DND-41 (cell line): ENCODE measurements around the gene R3HCC1L.

ENCODE experiments used
- ATAC-seq: fragments of 200-7000 bp; cut with Tn5 transposase; 3 replicates; pipeline ENCODE4 v1.9.1; 2021; ENCODE audit warnings: low read depth; ENCODE audit not compliant: insufficient read depth
- DNase-seq: peaks from one replicate; pipeline ENCODE4 v3.0.0-alpha.2; 2020
- H2AFZ ChIP-seq: 2 replicates; pipeline ENCODE4 v1.6.0; 2012; ENCODE audit warnings: low read depth, low read length
- H3K27ac ChIP-seq: 2 replicates; pipeline ENCODE4 v1.5.1; 2012; ENCODE audit warnings: low read length, inconsistent platforms
- H3K27me3 ChIP-seq: fragments of 200-600 bp; sonication (generic); 2 replicates; pipeline ENCODE4 v1.6.0; 2012; ENCODE audit warnings: low read length, mild to moderate bottlenecking, inconsistent platforms; ENCODE audit not compliant: insufficient read depth, poor library complexity
- H3K36me3 ChIP-seq: 2 replicates; pipeline ENCODE4 v1.5.1; 2012; ENCODE audit warnings: low read length, inconsistent platforms; ENCODE audit not compliant: insufficient read depth
- H3K4me1 ChIP-seq: 2 replicates; pipeline ENCODE4 v1.5.1; 2012; ENCODE audit warnings: mild to moderate bottlenecking, low read length; ENCODE audit not compliant: insufficient read depth
- H3K4me2 ChIP-seq: 2 replicates; pipeline ENCODE4 v1.6.0; 2012; ENCODE audit warnings: mild to moderate bottlenecking, moderate library complexity, low read length, inconsistent platforms; ENCODE audit not compliant: insufficient read depth
- H3K4me3 ChIP-seq, 2 experiments: fragments of 200-600 bp in 1 of 2; shearing (Covaris generic) in 1 of 2; 2 replicates each; pipeline ENCODE4 v1.5.1; 2012 to 2016; ENCODE audit warnings: inconsistent platforms in 2 of 2, low read length in 2 of 2, mild to moderate bottlenecking in 2 of 2, low read depth in 1 of 2, moderate library complexity in 1 of 2
- H3K79me2 ChIP-seq: 2 replicates; pipeline ENCODE4 v1.6.0; 2012; ENCODE audit warnings: low read length, inconsistent platforms; ENCODE audit not compliant: insufficient read depth
- H3K9ac ChIP-seq: 2 replicates; pipeline ENCODE4 v1.6.0; 2012; ENCODE audit warnings: low read depth, mild to moderate bottlenecking, inconsistent platforms, low read length, moderate library complexity
- H3K9me3 ChIP-seq: 2 replicates; pipeline ENCODE4 v1.5.1; 2012; ENCODE audit warnings: low read length, moderate library complexity, mild to moderate bottlenecking, inconsistent platforms; ENCODE audit not compliant: insufficient read depth, severe bottlenecking
- H4K20me1 ChIP-seq: 2 replicates; pipeline ENCODE4 v1.6.0; 2012; ENCODE audit warnings: low read length; ENCODE audit not compliant: insufficient read depth
- EZH2 ChIP-seq: IDR thresholded peaks from 3 replicates; pipeline ENCODE4 v1.6.1; 2012; ENCODE audit warnings: borderline replicate concordance, low read depth, mild to moderate bottlenecking, moderate library complexity, low read length, inconsistent platforms; ENCODE audit not compliant: severe bottlenecking
- TF ChIP-seq, protein P1 (sequence below): IDR thresholded peaks from 2 replicates; pipeline ENCODE4 v1.5.1; 2012; ENCODE audit warnings: borderline replicate concordance, low read length, moderate library complexity, mild to moderate bottlenecking; ENCODE audit not compliant: poor library complexity, severe bottlenecking; ENCODE audit errors: extremely low read depth

R3HCC1L gene

DNA sequence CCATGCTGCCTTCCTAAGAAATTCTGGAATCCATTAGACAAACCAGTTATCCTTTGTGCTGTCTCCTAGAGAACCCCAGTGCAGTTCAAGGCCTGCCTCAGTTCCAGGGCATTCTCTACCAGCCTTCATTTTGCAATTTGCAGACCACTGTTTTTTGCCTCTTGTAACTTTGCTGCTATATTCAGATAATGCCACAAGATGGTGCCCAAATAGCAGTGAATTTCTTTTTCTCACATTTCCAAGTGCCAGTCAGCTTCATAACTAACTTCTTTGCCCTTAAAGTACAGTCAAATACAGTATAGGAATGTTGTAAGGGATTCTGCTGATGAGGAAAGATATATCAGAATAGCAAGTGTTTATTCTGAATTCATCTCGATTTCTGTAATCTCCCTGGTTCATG lies 108.4 kb downstream of the R3HCC1L start:
- TF ChIP-seq, protein P1, sequence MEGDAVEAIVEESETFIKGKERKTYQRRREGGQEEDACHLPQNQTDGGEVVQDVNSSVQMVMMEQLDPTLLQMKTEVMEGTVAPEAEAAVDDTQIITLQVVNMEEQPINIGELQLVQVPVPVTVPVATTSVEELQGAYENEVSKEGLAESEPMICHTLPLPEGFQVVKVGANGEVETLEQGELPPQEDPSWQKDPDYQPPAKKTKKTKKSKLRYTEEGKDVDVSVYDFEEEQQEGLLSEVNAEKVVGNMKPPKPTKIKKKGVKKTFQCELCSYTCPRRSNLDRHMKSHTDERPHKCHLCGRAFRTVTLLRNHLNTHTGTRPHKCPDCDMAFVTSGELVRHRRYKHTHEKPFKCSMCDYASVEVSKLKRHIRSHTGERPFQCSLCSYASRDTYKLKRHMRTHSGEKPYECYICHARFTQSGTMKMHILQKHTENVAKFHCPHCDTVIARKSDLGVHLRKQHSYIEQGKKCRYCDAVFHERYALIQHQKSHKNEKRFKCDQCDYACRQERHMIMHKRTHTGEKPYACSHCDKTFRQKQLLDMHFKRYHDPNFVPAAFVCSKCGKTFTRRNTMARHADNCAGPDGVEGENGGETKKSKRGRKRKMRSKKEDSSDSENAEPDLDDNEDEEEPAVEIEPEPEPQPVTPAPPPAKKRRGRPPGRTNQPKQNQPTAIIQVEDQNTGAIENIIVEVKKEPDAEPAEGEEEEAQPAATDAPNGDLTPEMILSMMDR, result peak; percentile 51
- no peak for TF ChIP-seq EZH2
- H3K36me3 ChIP-seq, result peaks cover 82% of the 10 kb centered on the region
- DNase-seq, result no peak
- no peaks in the 10 kb centered on the region for H3K79me2 ChIP-seq
- no peak overlapping the region for H3K27ac ChIP-seq
- no peak overlapping the region for H2AFZ ChIP-seq
- no peaks in the 10 kb centered on the region for H3K9me3 ChIP-seq
- H3K4me2 ChIP-seq, result no peak overlapping the region
- no peaks in the 10 kb centered on the region for H3K4me1 ChIP-seq
- ATAC-seq, result no peak
- no peak overlapping the region for H3K4me3 ChIP-seq
- H3K27me3 ChIP-seq, result no peaks in the 10 kb centered on the region
- no peaks in the 10 kb centered on the region for H4K20me1 ChIP-seq
- H3K9ac ChIP-seq, result no peak overlapping the region

GRCh38 chr10:98244141-98244540 lies 109.7 kb downstream of the R3HCC1L start:
- no peak overlapping the region for H2AFZ ChIP-seq
- H3K4me1 ChIP-seq, result no peaks in the 10 kb centered on the region
- no peak for TF ChIP-seq EZH2
- TF ChIP-seq, protein P1, result no peak
- H3K9ac ChIP-seq, result no peak overlapping the region
- no peak overlapping the region for H3K4me2 ChIP-seq
- no peak for DNase-seq
- no peak overlapping the region for H3K27ac ChIP-seq
- ATAC-seq, result no peak
- no peaks in the 10 kb centered on the region for H3K9me3 ChIP-seq
- no peaks in the 10 kb centered on the region for H3K27me3 ChIP-seq
- H4K20me1 ChIP-seq, result no peaks in the 10 kb centered on the region
- peaks cover 82% of the 10 kb centered on the region for H3K36me3 ChIP-seq
- H3K79me2 ChIP-seq, result no peaks in the 10 kb centered on the region
- H3K4me3 ChIP-seq, result no peak overlapping the region

DNA sequence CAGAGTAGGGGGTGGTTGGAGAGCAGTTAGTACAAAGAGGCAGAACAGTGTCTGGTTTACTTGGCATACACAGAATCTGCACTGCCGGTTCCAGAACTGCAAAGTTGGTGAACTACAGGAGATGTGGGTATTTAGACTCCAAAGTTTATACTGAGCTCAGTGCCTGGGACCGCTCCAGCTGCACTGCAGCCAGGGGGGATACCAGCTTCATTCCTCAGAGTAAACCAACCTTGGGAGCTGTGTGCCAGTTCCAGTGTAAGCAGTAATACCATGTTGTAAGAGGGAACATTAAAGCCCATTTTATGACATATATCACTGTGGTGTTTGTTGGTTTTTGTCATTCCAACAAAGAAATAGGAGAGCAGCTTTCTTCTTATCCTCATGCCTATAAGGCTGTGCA lies 110.1 kb downstream of the R3HCC1L start:
- H4K20me1 ChIP-seq, result no peaks in the 10 kb centered on the region
- H3K9me3 ChIP-seq, result no peaks in the 10 kb centered on the region
- no peak for TF ChIP-seq EZH2
- TF ChIP-seq, protein P1, result no peak
- no peak overlapping the region for H2AFZ ChIP-seq
- no peak overlapping the region for H3K4me2 ChIP-seq
- no peak overlapping the region for H3K9ac ChIP-seq
- no peak for ATAC-seq
- DNase-seq, result no peak
- H3K27me3 ChIP-seq, result no peaks in the 10 kb centered on the region
- peaks cover 80% of the 10 kb centered on the region for H3K36me3 ChIP-seq
- H3K4me1 ChIP-seq, result no peaks in the 10 kb centered on the region
- no peak overlapping the region for H3K27ac ChIP-seq
- H3K4me3 ChIP-seq, result no peak overlapping the region
- H3K79me2 ChIP-seq, result no peaks in the 10 kb centered on the region
